Progenitor cell of endocrine pancreas (in vitro differentiated cells): ENCODE measurements around the gene CHST15. TPM values are rescaled to one million over a fixed set of nuclear protein-coding genes. Genes with fewer than 3 reads are reported as not detected.

Source experiments
- DNase-seq: peaks from one replicate; pipeline ENCODE4 v3.0.0; 2021; ENCODE audit warnings: low spot score; ENCODE audit not compliant: unreplicated experiment
- H3K27ac Mint-ChIP-seq: 2 replicates; pipeline ENCODE4 v1.8.0; 2021; ENCODE audit warnings: mild to moderate bottlenecking, moderate library complexity, mixed read lengths
- H3K27me3 Mint-ChIP-seq: 2 replicates; pipeline ENCODE4 v1.8.0; 2021; ENCODE audit warnings: mixed read lengths
- H3K36me3 Mint-ChIP-seq: 2 replicates; pipeline ENCODE4 v1.8.0; 2022; ENCODE audit warnings: mixed read lengths; ENCODE audit not compliant: insufficient read depth
- H3K4me1 Mint-ChIP-seq: 2 replicates; pipeline ENCODE4 v1.8.0; 2021; ENCODE audit warnings: low read depth, mixed read lengths
- H3K4me3 Mint-ChIP-seq: 2 replicates; pipeline ENCODE4 v1.8.0; 2021; ENCODE audit warnings: low read depth, mild to moderate bottlenecking, moderate library complexity, mixed read lengths
- H3K9me3 Mint-ChIP-seq: 2 replicates; pipeline ENCODE4 v1.8.0; 2021; ENCODE audit warnings: low read depth, mixed read lengths
- CTCF ChIP-seq: fragments of 200-600 bp; sonication (generic); IDR thresholded peaks from one replicate; pipeline ENCODE4 v1.5.0; 2021; ENCODE audit warnings: antibody characterized with exemption, mild to moderate bottlenecking; ENCODE audit not compliant: unreplicated experiment
- long read RNA-seq: library from polyadenylated mRNA; unstranded; transcript quantifications from one replicate; pipeline ENCODE4 v2.0.0, GENCODE V29; 2020
- total RNA-seq: library from RNA; stranded (reverse); gene quantifications from 2 replicates; pipeline ENCODE4 v1.2.1, GENCODE V29; 2021

Gene CHST15
- total RNA-seq: 7.9 and 8.1 TPM in 2 replicates
- long read RNA-seq, full-length matches to known transcripts: 2 of 8 reads
- long read RNA-seq, partial matches to known transcripts: 3 of 8 reads
- long read RNA-seq, other reads (novel, unspliced or antisense): 3 of 8 reads

- H3K4me3 Mint-ChIP-seq: peak within 1 kb of the TSS; percentile 73
- peak; percentile 57 for DNase-seq
- H3K27ac Mint-ChIP-seq: peak within 1 kb of the TSS; percentile 93
- H3K4me1 Mint-ChIP-seq: peaks cover 5% of the 10 kb centered on the region
- peak; percentile 33 for TF ChIP-seq CTCF
- H3K27me3 Mint-ChIP-seq: peaks cover 66% of the 10 kb centered on the region
- H3K9me3 Mint-ChIP-seq: no peaks in the 10 kb centered on the region
- H3K36me3 Mint-ChIP-seq: no peaks in the 10 kb centered on the region
Measured at GRCh38 chr10:124092860-124093773, at the start of gene CHST15. TSS of gene CHST15 (minus strand) at chr10:124093598. CDS start at chr10:124046212, 47,386 bp downstream.

- no peaks in the 10 kb centered on the region for H3K36me3 Mint-ChIP-seq
- TF ChIP-seq CTCF: no peak
- no peak overlapping the region for H3K4me3 Mint-ChIP-seq
- H3K9me3 Mint-ChIP-seq: no peaks in the 10 kb centered on the region
- no peaks in the 10 kb centered on the region for H3K27me3 Mint-ChIP-seq
- DNase-seq: no peak
- no peaks in the 10 kb centered on the region for H3K4me1 Mint-ChIP-seq
- H3K27ac Mint-ChIP-seq: no peak overlapping the region
Measured at GRCh38 chr10:124142960-124143359, 49.6 kb upstream of the CHST15 start.

GRCh38 chr10:124142006-124142739 is 48.8 kb upstream of the CHST15 start:
- DNase-seq: no peak
- H3K27me3 Mint-ChIP-seq: peaks cover 3% of the 10 kb centered on the region
- no peaks in the 10 kb centered on the region for H3K4me1 Mint-ChIP-seq
- no peaks in the 10 kb centered on the region for H3K9me3 Mint-ChIP-seq
- H3K4me3 Mint-ChIP-seq: no peak overlapping the region
- no peaks in the 10 kb centered on the region for H3K36me3 Mint-ChIP-seq
- TF ChIP-seq CTCF: no peak
- H3K27ac Mint-ChIP-seq: no peak overlapping the region

- Mint-ChIP-seq H3K4me1 (no peaks in the 10 kb centered on the region), H3K9me3 (no peaks in the 10 kb centered on the region), H3K27me3 (peaks cover 4% of the 10 kb centered on the region), H3K27ac (no peak overlapping the region), H3K4me3 (no peak overlapping the region), H3K36me3 (no peaks in the 10 kb centered on the region)
- no peak for DNase-seq
- TF ChIP-seq CTCF: no peak
Measured at GRCh38 chr10:124138883-124139348, 45.5 kb upstream of the CHST15 start.
